H9 (cell line): ENCODE data around the gene REXO4. TPM values are rescaled to one million over a fixed set of nuclear protein-coding genes. Genes with fewer than 3 reads are reported as not detected.
"Not testable (repeated sequence)": the region's sequence is repeated elsewhere in the genome, so short reads cannot be mapped to it uniquely, and the experiment has no call there.

Source experiments
- DNase-seq: peaks from one replicate; pipeline ENCODE4 v3.0.0-alpha.2; 2017
- H2AFZ ChIP-seq: one replicate; pipeline ENCODE4 v1.6.1; 2013; ENCODE audit warnings: mild to moderate bottlenecking, low read length, control low read depth, moderate library complexity
- H2AK5ac ChIP-seq: 2 replicates; pipeline ENCODE4 v1.6.1; 2013; ENCODE audit warnings: low read length, control low read depth, mixed read lengths; ENCODE audit not compliant: insufficient read length
- H2BK120ac ChIP-seq: one replicate; pipeline ENCODE4 v1.6.1; 2013; ENCODE audit warnings: low read depth, mild to moderate bottlenecking, low read length, control low read depth, inconsistent platforms; ENCODE audit not compliant: poor library complexity, severe bottlenecking
- H2BK12ac ChIP-seq: 2 replicates; pipeline ENCODE4 v1.6.1; 2013; ENCODE audit warnings: low read length, control low read depth, mixed read lengths, low read depth; ENCODE audit not compliant: insufficient read length
- H2BK15ac ChIP-seq: 2 replicates; pipeline ENCODE4 v1.6.1; 2013; ENCODE audit warnings: low read depth, low read length, control low read depth
- H2BK20ac ChIP-seq: one replicate; pipeline ENCODE4 v1.6.1; 2013; ENCODE audit warnings: low read depth, mild to moderate bottlenecking, low read length, control low read depth, inconsistent platforms; ENCODE audit not compliant: poor library complexity, severe bottlenecking
- H2BK5ac ChIP-seq: 2 replicates; pipeline ENCODE4 v1.6.1; 2013; ENCODE audit warnings: low read length, control low read depth, mixed read lengths; ENCODE audit not compliant: insufficient read length
- H3K14ac ChIP-seq: 2 replicates; pipeline ENCODE4 v1.6.1; 2013; ENCODE audit warnings: low read length, control low read depth; ENCODE audit not compliant: insufficient read depth
- H3K18ac ChIP-seq: 2 replicates; pipeline ENCODE4 v1.6.1; 2013; ENCODE audit warnings: low read depth, mild to moderate bottlenecking, mixed read lengths, low read length, control low read depth; ENCODE audit not compliant: insufficient read length
- H3K23ac ChIP-seq: 2 replicates; pipeline ENCODE4 v1.6.1; 2013; ENCODE audit warnings: low read length, control low read depth, mixed read lengths, low read depth; ENCODE audit not compliant: insufficient read length
- H3K23me2 ChIP-seq: 2 replicates; pipeline ENCODE4 v1.6.1; 2013; ENCODE audit warnings: low read depth, mild to moderate bottlenecking, mixed read lengths, low read length, control low read depth; ENCODE audit not compliant: insufficient read length, poor library complexity, severe bottlenecking
- H3K27ac ChIP-seq: 2 replicates; pipeline ENCODE4 v1.5.1; 2013; ENCODE audit warnings: low read length, control low read depth, mixed read lengths, low read depth; ENCODE audit not compliant: insufficient read length
- H3K27me3 ChIP-seq: 2 replicates; pipeline ENCODE4 v1.6.1; 2013; ENCODE audit warnings: low read length, control low read depth, inconsistent platforms; ENCODE audit not compliant: insufficient read depth
- H3K4ac ChIP-seq: 2 replicates; pipeline ENCODE4 v1.6.1; 2013; ENCODE audit warnings: low read depth, mild to moderate bottlenecking, control low read depth, inconsistent platforms, low read length, moderate library complexity
- H3K4me1 ChIP-seq: 2 replicates; pipeline ENCODE4 v1.6.1; 2013; ENCODE audit warnings: low read length, control low read depth, inconsistent platforms; ENCODE audit not compliant: insufficient read depth
- H3K4me2 ChIP-seq: 2 replicates; pipeline ENCODE4 v1.6.1; 2013; ENCODE audit warnings: low read length, control low read depth, mixed read lengths; ENCODE audit not compliant: insufficient read length, insufficient read depth
- H3K56ac ChIP-seq: 2 replicates; pipeline ENCODE4 v1.6.1; 2013; ENCODE audit warnings: low read depth, mild to moderate bottlenecking, mixed read lengths, low read length, control low read depth; ENCODE audit not compliant: insufficient read length
- H3K79me1 ChIP-seq: 2 replicates; pipeline ENCODE4 v1.6.1; 2013; ENCODE audit warnings: low read depth, mild to moderate bottlenecking, moderate library complexity, low read length, control low read depth, inconsistent platforms; ENCODE audit not compliant: insufficient read depth, poor library complexity, severe bottlenecking
- H3K79me2 ChIP-seq: 2 replicates; pipeline ENCODE4 v1.6.1; 2013; ENCODE audit warnings: low read length, control low read depth, inconsistent platforms; ENCODE audit not compliant: insufficient read depth
- H3K9ac ChIP-seq: 2 replicates; pipeline ENCODE4 v1.6.1; 2013; ENCODE audit warnings: low read length, control low read depth, mixed read lengths; ENCODE audit not compliant: insufficient read length; ENCODE audit errors: extremely low read depth
- H3K9me3 ChIP-seq: one replicate; pipeline ENCODE4 v1.6.1; 2013; ENCODE audit warnings: low read depth, low read length, inconsistent platforms; ENCODE audit not compliant: control insufficient read depth
- H3T11ph ChIP-seq: one replicate; pipeline ENCODE4 v1.6.1; 2013; ENCODE audit warnings: mild to moderate bottlenecking, low read length, control low read depth, inconsistent platforms
- H4K20me1 ChIP-seq: one replicate; pipeline ENCODE4 v1.6.1; 2013; ENCODE audit not compliant: control insufficient read depth, insufficient read length, insufficient read depth
- H4K5ac ChIP-seq: 2 replicates; pipeline ENCODE4 v1.6.1; 2013; ENCODE audit warnings: low read depth, mild to moderate bottlenecking, mixed read lengths, low read length, control low read depth; ENCODE audit not compliant: insufficient read length
- H4K8ac ChIP-seq: replicated peaks from 2 replicates; pipeline ENCODE4 v1.6.1; 2013; ENCODE audit warnings: low read length, control low read depth, mixed read lengths, low read depth; ENCODE audit not compliant: insufficient read length
- H4K91ac ChIP-seq: 2 replicates; pipeline ENCODE4 v1.6.1; 2013; ENCODE audit warnings: low read depth, mild to moderate bottlenecking, moderate library complexity, mixed read lengths, low read length, control low read depth; ENCODE audit not compliant: insufficient read length
- H3K27ac Mint-ChIP-seq, 3 experiments: 2 replicates in 2 of 3; 3 replicates in 1 of 3; pipeline ENCODE4 v1.8.0; 2020 to 2021; ENCODE audit warnings: mixed read lengths in 3 of 3, mild to moderate bottlenecking in 1 of 3, moderate library complexity in 1 of 3
- H3K27me3 Mint-ChIP-seq: 2 replicates; pipeline ENCODE4 v1.8.0; 2021; ENCODE audit warnings: low read depth, mild to moderate bottlenecking, moderate library complexity, mixed read lengths
- H3K36me3 Mint-ChIP-seq, 3 experiments: 2 replicates in 2 of 3; 3 replicates in 1 of 3; pipeline ENCODE4 v1.8.0; 2020 to 2021; ENCODE audit warnings: low read depth in 3 of 3, mixed read lengths in 3 of 3; ENCODE audit not compliant: insufficient read depth in 1 of 3
- H3K4me1 Mint-ChIP-seq, 2 experiments: 2 replicates each; pipeline ENCODE4 v1.8.0; 2020; ENCODE audit warnings: mixed read lengths in 2 of 2
- H3K4me3 Mint-ChIP-seq, 2 experiments: 2 replicates in 1 of 2; 3 replicates in 1 of 2; pipeline ENCODE4 v1.8.0; 2020 to 2021; ENCODE audit warnings: mild to moderate bottlenecking in 2 of 2, mixed read lengths in 2 of 2, moderate library complexity in 1 of 2
- H3K9me3 Mint-ChIP-seq, 2 experiments: 2 replicates in 1 of 2; 3 replicates in 1 of 2; pipeline ENCODE4 v1.8.0; 2020; ENCODE audit warnings: mild to moderate bottlenecking in 2 of 2, mixed read lengths in 2 of 2, moderate library complexity in 1 of 2
- CTCF ChIP-seq: fragments of 200-600 bp; sonication (generic); conservative IDR thresholded peaks from 3 replicates; pipeline ENCODE4 v1.8.0; 2021; ENCODE audit warnings: antibody characterized with exemption, mild to moderate bottlenecking
- WGBS: extraction: QIAGEN DNeasy Blood & Tissue Kit; methylation state at CpG from one replicate; pipeline ENCODE4 v1.1.7; 2013; ENCODE audit warnings: missing lambda C conversion rate, low lambda C conversion rate, mixed read lengths; ENCODE audit not compliant: insufficient read length; ENCODE audit errors: extremely low coverage; 5-methylcytosine and 5-hydroxymethylcytosine counted together
- total RNA-seq: library from RNA; stranded (reverse); gene quantifications from 2 replicates; pipeline ENCODE4 v1.2.1, GENCODE V29; 2021

The REXO4 gene
- total RNA-seq, 1 experiment from 2014 or later, result 35.2 TPM

DNA sequence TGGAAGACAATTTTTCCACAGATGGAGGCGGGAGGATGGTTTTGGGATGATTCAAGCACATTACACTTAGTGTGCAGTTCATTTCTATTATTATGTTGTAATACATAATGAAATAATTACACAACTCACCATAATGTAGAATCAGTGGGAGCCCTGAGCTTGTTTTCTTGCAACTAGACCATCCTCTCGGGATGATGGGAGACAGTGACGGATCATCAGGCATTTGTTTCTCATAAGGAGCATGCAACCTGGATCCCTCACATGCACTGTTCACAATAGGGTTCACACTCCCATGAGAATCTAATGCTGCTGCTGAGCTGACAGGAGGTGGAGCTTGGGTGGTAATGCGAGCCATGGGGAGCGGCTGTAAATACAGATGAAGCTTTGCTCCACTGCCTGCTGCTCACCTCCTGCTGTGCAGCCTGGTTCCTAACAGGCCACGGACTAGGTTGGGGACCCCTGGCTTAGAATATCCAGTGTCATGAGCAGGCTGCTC lies 40.0 kb downstream of the REXO4 start:
- H3K27me3 Mint-ChIP-seq, result peaks cover 30% of the 10 kb centered on the region
- no peak overlapping the region for H3K27ac Mint-ChIP-seq
- Histone ChIP-seq H2BK15ac (no peak overlapping the region), H3K79me1 (peaks cover 4% of the 10 kb centered on the region), H3K27me3 (no peaks in the 10 kb centered on the region), H3K23ac (no peak overlapping the region), H3K23me2 (peaks cover 6% of the 10 kb centered on the region), H3K4me1 (no peaks in the 10 kb centered on the region), H3K4ac (no peak overlapping the region), H3K79me2 (peaks cover 16% of the 10 kb centered on the region; the same call in 1 of the 2 replicates), H3T11ph (no peak overlapping the region), H3K27ac (no peak overlapping the region), H4K91ac (no peak overlapping the region), H2BK12ac (no peak overlapping the region), H3K18ac (no peak overlapping the region), H4K8ac (no peak overlapping the region), H3K56ac (no peak overlapping the region), H2AFZ (no peak overlapping the region), H2BK20ac (no peak overlapping the region), H4K20me1 (peaks cover 3% of the 10 kb centered on the region), H2AK5ac (no peak overlapping the region), H3K9me3 (no peaks in the 10 kb centered on the region), H3K4me2 (no peak overlapping the region), H4K5ac (no peak overlapping the region), H2BK120ac (no peak overlapping the region), H3K9ac (no peak overlapping the region), H2BK5ac (no peak overlapping the region), H3K14ac (no peak overlapping the region)
- no CpG with 5 or more reads among the region's 6 CpGs for WGBS
- peaks cover 3 to 4% of the 10 kb centered on the region in 2 experiments; a peak in 3 of 5 replicates for H3K9me3 Mint-ChIP-seq
- peaks cover 7 to 14% (median 9%) of the 10 kb centered on the region in 3 experiments; a peak in 6 of 7 replicates for H3K36me3 Mint-ChIP-seq
- peaks cover 6 to 11% of the 10 kb centered on the region in 2 experiments for H3K4me1 Mint-ChIP-seq
- DNase-seq, result no peak
- H3K4me3 Mint-ChIP-seq, result no peak overlapping the region
- TF ChIP-seq CTCF, result no peak

DNA sequence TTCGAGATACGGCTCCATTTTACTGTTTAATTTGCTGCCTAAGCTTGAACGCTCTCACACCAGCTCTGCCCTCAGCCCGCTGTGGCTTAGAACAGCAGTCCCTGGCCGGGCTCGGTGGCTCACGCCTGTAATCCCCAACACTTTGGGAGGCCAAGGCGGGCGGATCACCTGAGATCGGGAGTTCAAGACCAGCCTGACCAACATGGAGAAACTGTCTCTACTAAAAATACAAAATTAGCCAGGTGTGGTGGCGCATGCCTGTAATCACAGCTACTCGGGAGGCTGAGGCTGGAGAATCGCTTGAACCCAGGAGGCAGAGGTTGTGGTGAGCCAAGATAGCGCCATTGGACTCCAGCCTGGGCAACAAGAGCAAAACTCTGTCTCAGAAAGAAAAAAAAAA lies 40.5 kb downstream of the REXO4 start:
- not testable (repeated sequence) for H4K20me1 ChIP-seq, H2AFZ ChIP-seq, H3K18ac ChIP-seq, H2AK5ac ChIP-seq, H2BK5ac ChIP-seq, H2BK20ac ChIP-seq, H3K4me1 ChIP-seq, H3K23me2 ChIP-seq, H3K56ac ChIP-seq, H3K27ac ChIP-seq, H3K27ac Mint-ChIP-seq, H3T11ph ChIP-seq, H4K5ac ChIP-seq, H2BK15ac ChIP-seq, H2BK12ac ChIP-seq, H3K9me3 ChIP-seq, H3K9me3 Mint-ChIP-seq, H3K4me2 ChIP-seq, H3K14ac ChIP-seq, H3K23ac ChIP-seq, H4K91ac ChIP-seq, H2BK120ac ChIP-seq, H3K4ac ChIP-seq, DNase-seq, H3K9ac ChIP-seq, H3K79me1 ChIP-seq, H4K8ac ChIP-seq, H3K27me3 ChIP-seq
- Mint-ChIP-seq H3K4me3 (peak overlapping the region; percentile 76 to 95; a peak in 4 of 5 replicates), H3K4me1 (peaks cover 9 to 11% of the 10 kb centered on the region in 2 experiments), H3K36me3 (peaks cover 10 to 18% (median 12%) of the 10 kb centered on the region in 3 experiments; a peak in 6 of 7 replicates), H3K27me3 (peaks cover 30% of the 10 kb centered on the region)
- H3K79me2 ChIP-seq, result peaks cover 21% of the 10 kb centered on the region; the same call in 1 of the 2 replicates
- WGBS, result no CpG with 5 or more reads among the region's 14 CpGs
